Breast epithelium (tissue), 3 donors: ENCODE results near the gene CRYGN.

Experiments used
- POLR2A ChIP-seq: fragments of 450-650 bp; IDR thresholded peaks from one replicate; pipeline ENCODE4 v1.6.1; 2016; ENCODE audit warnings: antibody characterized with exemption, mild to moderate bottlenecking, moderate library complexity
- POLR2AphosphoS5 ChIP-seq, 3 donors: sonication (generic); formaldehyde crosslinking; IDR thresholded peaks; one replicate each; pipeline ENCODE4 v1.6.1; 2017; ENCODE audit warnings: antibody characterized with exemption in 3 of 3
- TF ChIP-seq, protein P1 (sequence below), 3 donors: fragments of 450-650 bp; IDR thresholded peaks; one replicate each; pipeline ENCODE4 v1.5.1; 2016 to 2017; ENCODE audit warnings: antibody characterized with exemption in 3 of 3, mild to moderate bottlenecking in 3 of 3, moderate library complexity in 3 of 3

DNA sequence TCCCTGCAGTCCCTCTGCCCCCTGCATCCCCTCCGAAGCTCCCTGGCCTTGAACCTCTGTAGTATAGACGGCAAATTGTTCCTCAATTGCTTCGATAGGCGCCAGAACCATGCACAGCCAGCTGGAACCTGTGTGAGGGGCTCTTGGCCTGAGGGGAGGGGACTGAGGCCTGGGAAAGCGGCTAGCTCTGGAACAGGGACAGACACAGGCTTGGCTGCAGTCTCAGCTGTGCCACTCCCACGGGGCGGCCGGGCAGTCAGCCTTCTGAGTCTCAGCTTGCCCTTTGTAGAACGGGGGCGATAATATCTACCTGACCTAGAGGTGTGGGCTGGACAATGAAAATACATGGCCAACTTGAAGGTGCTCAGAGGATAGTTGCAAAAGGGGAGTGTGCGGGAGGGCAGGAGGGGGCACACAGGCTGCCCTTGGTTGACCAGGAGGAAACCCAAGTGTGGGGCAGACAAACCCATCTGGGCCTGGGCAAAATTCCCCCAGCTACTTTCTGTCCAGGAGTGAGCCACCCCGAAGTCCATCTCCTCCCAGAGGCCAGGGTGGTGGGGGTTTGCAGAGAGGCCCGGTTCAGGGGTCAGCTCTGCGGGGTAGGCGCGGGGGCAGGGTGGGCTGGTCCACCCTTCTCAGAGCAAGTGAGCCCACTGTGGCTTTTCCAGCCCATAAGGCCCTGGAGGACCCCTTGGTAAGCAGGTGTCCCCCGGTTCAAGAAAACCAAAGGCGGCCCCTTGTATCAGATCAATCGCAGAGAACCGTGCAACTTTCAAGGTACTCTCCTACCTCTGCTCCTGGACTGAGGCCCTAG lies 4.6 kb downstream of the CRYGN start:
- TF ChIP-seq, protein P1, sequence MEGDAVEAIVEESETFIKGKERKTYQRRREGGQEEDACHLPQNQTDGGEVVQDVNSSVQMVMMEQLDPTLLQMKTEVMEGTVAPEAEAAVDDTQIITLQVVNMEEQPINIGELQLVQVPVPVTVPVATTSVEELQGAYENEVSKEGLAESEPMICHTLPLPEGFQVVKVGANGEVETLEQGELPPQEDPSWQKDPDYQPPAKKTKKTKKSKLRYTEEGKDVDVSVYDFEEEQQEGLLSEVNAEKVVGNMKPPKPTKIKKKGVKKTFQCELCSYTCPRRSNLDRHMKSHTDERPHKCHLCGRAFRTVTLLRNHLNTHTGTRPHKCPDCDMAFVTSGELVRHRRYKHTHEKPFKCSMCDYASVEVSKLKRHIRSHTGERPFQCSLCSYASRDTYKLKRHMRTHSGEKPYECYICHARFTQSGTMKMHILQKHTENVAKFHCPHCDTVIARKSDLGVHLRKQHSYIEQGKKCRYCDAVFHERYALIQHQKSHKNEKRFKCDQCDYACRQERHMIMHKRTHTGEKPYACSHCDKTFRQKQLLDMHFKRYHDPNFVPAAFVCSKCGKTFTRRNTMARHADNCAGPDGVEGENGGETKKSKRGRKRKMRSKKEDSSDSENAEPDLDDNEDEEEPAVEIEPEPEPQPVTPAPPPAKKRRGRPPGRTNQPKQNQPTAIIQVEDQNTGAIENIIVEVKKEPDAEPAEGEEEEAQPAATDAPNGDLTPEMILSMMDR (IDR thresholded peaks at IDR 0.05): no peak
- TF ChIP-seq POLR2A (no peak), POLR2AphosphoS5 (IDR thresholded peaks at IDR 0.05) (no peak)
